Subcutaneous preadipocyte (primary cell): Measurements from ENCODE around the gene ARIH1. TPM values are rescaled to one million over a fixed set of nuclear protein-coding genes. Genes with fewer than 3 reads are reported as not detected.

ENCODE experiments used
- total RNA-seq: library from RNA; depleted of rRNA; stranded (reverse); fragments of >200 nt; gene quantifications from 2 replicates; pipeline ENCODE4 v1.2.3, GENCODE V29; 2012

The ARIH1 gene
- total RNA-seq = 22.0 and 24.0 TPM in 2 replicates

GRCh38 chr15:72473614-72474465 is at the start of gene ARIH1:
Gene ARIH1, plus strand, starts transcription at chr15:72474330. Its CDS starts 310 bp downstream, at chr15:72474640.

Other genes with a start within 250 kb of the ARIH1 start
- 1,595 and 1,647 TPM in 2 replicates for gene PKM, start 243.1 kb upstream of the ARIH1 start, total RNA-seq
- gene PARP6, start 201.8 kb upstream of the ARIH1 start, total RNA-seq = 19.8 and 21.5 TPM in 2 replicates
- gene CELF6, start 154.2 kb upstream of the ARIH1 start, total RNA-seq = not detected in 2 replicates
- 39.7 and 56.2 TPM in 2 replicates for gene HEXA, start 98.3 kb upstream of the ARIH1 start, total RNA-seq
- not detected in 2 replicates for gene TMEM202, start 76.0 kb upstream of the ARIH1 start, total RNA-seq
- gene GOLGA6B, start 180.4 kb downstream of the ARIH1 start, total RNA-seq = not detected in 2 replicates
- not detected in 2 replicates for gene HIGD2B, start 211.9 kb downstream of the ARIH1 start, total RNA-seq
- gene BBS4, start 211.9 kb downstream of the ARIH1 start, total RNA-seq = 10.9 and 15.1 TPM in 2 replicates